ENCODE results near the gene KCNMA1.

GRCh38 chr10:77398986-77399755 lies 238.4 kb downstream of the KCNMA1 start:
- TF ChIP-seq POLR2A (IDR thresholded peaks at IDR 0.05; ENCODE audit: low read depth, low read length) (no peak), POLR2AphosphoS5 (IDR thresholded peaks at IDR 0.05; ENCODE audit: low read length) (no peak)
- TF ChIP-seq, protein P1, sequence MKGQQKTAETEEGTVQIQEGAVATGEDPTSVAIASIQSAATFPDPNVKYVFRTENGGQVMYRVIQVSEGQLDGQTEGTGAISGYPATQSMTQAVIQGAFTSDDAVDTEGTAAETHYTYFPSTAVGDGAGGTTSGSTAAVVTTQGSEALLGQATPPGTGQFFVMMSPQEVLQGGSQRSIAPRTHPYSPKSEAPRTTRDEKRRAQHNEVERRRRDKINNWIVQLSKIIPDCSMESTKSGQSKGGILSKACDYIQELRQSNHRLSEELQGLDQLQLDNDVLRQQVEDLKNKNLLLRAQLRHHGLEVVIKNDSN (IDR thresholded peaks at IDR 0.05; ENCODE audit: borderline replicate concordance, extremely low read length, insufficient read depth, low read depth, low read length), result no peak
